ENCODE results near the gene TBX5. TPM values are rescaled to one million over a fixed set of nuclear protein-coding genes. Genes with fewer than 3 reads are reported as not detected.
"Not testable (repeated sequence)": the region's sequence is repeated elsewhere in the genome, so short reads cannot be mapped to it uniquely, and the experiment has no call there.

TBX5 gene
- polyA plus RNA-seq, 1 donor, result not detected

DNA sequence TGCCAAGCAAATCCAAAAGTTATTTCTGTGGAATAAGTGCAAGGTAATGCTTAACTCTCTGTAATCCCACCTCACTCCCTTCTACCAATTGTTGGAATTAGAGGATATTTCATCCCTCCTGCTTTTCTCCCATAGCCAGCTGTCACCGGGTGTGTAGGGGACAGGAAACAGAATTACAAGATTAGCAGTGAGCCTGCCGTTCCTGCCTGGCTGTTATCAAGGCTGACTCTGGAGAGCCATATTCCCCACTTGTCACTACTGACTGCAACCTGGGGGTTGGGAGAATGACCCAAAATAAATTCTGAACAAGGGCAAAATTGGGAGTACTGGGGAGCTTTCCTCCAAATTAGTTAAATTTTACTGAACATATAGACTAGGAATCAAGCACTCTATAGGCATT lies 24.8 kb downstream of the TBX5 start:
- peaks cover 13% of the 10 kb centered on the region for H3K27me3 ChIP-seq (ENCODE audit: control insufficient read depth, insufficient read depth, low read length)
- H3K36me3 ChIP-seq (ENCODE audit: control insufficient read depth, insufficient read depth, low read length), result no peaks in the 10 kb centered on the region
- no peak overlapping the region for H3K27ac ChIP-seq (ENCODE audit: low read length)
- no peak overlapping the region for H3K4me3 ChIP-seq (ENCODE audit: low read length)
- H3K4me1 ChIP-seq (ENCODE audit: control insufficient read depth, insufficient read depth, low read length), result no peaks in the 10 kb centered on the region
- no CpG with 5 or more reads among the region's 2 CpGs for WGBS (ENCODE audit: insufficient coverage, low lambda C conversion rate)
- DNase-seq, result no peak
- no peaks in the 10 kb centered on the region for H3K9me3 ChIP-seq (ENCODE audit: control insufficient read depth, low read depth, low read length)

DNA sequence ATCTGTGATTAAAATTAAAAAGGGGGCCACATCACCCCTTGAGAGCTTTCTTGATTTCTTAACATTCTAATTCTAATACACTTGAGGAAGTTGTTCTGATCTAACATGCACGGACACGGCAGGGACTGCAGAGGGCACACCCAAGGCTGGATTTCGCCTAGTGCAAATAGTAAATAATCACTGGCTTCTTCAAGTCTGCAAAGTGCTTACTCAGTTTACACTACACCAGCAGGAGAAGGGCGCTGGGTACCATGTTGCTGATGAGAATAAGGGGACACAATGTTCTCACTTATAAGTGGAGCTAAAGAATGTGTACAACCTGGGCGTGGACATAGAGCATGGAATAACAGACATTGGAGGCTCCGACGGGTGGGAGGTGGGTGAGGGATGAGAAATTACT lies 34.2 kb downstream of the TBX5 start:
- 53% methylated on average over 3 of the region's 7 CpGs for WGBS (ENCODE audit: insufficient coverage, low lambda C conversion rate)
- no peaks in the 10 kb centered on the region for H3K9me3 ChIP-seq (ENCODE audit: control insufficient read depth, low read depth, low read length)
- no peak for DNase-seq

DNA sequence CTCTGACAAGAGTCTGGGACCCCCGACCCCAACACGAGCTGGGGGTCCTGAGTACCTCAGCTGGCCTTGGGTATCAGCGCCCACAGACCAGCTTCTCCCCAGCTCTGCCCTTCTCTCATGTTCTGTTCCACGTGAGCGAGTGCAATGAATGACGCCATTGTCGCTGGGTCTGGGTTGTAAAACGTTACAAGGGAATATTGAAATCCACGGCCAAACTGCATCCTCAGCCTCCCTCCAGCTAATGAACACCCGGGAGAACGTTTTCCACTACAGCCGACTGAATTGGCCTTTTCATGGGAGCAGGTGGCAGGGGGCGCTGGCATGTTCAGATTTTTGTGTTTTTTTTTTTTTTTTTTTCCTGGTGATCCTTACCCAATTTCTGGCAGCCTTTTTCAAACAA lies 34.7 kb downstream of the TBX5 start:
- no peak for DNase-seq
- Histone ChIP-seq H3K27me3 (ENCODE audit: control insufficient read depth, insufficient read depth, low read length) (peaks cover 7% of the 10 kb centered on the region), H3K4me1 (ENCODE audit: control insufficient read depth, insufficient read depth, low read length) (no peaks in the 10 kb centered on the region), H3K27ac (ENCODE audit: low read length) (no peak overlapping the region), H3K36me3 (ENCODE audit: control insufficient read depth, insufficient read depth, low read length) (no peaks in the 10 kb centered on the region), H3K4me3 (ENCODE audit: low read length) (no peak overlapping the region), H3K9me3 (ENCODE audit: control insufficient read depth, low read depth, low read length) (no peaks in the 10 kb centered on the region)
- WGBS (ENCODE audit: insufficient coverage, low lambda C conversion rate), result 41% methylated on average over 3 of the region's 13 CpGs

More for the DNA sequence above, 34.2 kb downstream of the TBX5 start:
- no peak overlapping the region for H3K4me3 ChIP-seq (ENCODE audit: low read length)
- H3K27ac ChIP-seq (ENCODE audit: low read length), result no peak overlapping the region
- H3K4me1 ChIP-seq (ENCODE audit: control insufficient read depth, insufficient read depth, low read length), result no peaks in the 10 kb centered on the region
- no peaks in the 10 kb centered on the region for H3K36me3 ChIP-seq (ENCODE audit: control insufficient read depth, insufficient read depth, low read length)
- H3K27me3 ChIP-seq (ENCODE audit: control insufficient read depth, insufficient read depth, low read length), result peaks cover 7% of the 10 kb centered on the region

DNA sequence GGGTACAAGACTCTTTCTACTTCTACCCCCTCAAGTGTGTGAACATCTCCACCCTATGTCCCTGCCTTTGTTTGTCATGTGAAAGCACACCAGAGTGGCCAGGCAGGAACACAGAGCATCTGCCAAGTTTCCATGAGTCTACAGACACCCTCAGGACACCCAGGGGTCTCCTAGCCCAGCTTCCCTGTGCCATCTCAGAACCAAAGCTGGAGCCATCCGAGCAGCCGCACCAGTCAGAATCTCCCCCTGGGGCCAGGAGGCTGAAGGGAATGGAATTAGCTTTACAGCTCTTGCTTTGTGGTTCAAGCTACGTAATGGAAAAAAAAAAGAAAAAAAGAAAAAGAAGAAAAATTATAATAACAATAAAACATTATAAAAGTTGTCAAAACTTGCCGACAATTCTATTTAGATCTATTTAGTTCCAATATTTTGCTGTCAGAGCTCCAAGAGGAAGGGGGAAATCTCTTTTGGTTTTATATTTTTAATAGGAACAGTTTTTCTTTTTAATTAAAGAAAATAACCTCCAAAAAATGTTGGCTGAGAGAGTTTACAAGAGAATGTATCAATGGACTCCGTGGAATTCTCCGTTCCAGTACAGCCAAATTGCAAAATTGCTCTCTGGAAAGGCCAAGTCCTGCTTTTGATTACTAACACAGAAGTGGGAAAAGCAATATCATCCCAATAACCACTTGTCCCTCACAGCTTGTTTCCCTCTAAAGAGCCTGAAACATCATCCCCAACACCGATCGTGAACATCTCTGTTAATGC lies 37.1 kb downstream of the TBX5 start:
- no peaks in the 10 kb centered on the region for H3K4me1 ChIP-seq (ENCODE audit: control insufficient read depth, insufficient read depth, low read length)
- no peak overlapping the region for H3K27ac ChIP-seq (ENCODE audit: low read length)
- H3K9me3 ChIP-seq (ENCODE audit: control insufficient read depth, low read depth, low read length), result no peaks in the 10 kb centered on the region
- H3K36me3 ChIP-seq (ENCODE audit: control insufficient read depth, insufficient read depth, low read length), result no peaks in the 10 kb centered on the region
- no peak overlapping the region for H3K4me3 ChIP-seq (ENCODE audit: low read length)
- WGBS (ENCODE audit: insufficient coverage, low lambda C conversion rate), result 86% methylated on average over 2 of the region's 8 CpGs
- peaks cover 7% of the 10 kb centered on the region for H3K27me3 ChIP-seq (ENCODE audit: control insufficient read depth, insufficient read depth, low read length)
- DNase-seq, result no peak

DNA sequence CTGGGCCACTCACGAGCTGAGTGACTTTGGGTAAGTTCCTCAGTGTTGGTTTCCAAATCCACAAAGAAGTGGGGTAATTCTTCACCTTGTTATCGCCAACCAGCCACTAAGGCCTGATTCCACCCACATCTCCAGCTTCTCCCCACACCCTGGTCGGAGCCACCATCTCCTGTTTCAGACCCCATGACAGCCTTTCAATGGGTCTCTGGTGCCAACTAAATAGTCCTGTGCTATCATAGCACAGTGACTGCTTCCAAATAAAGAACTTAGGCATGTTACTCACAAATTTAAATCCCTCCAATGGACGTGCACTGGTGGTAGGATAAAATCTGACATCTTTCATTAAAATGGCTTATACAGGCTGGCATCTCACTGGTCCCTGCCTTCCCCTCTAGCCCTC lies 44.0 kb downstream of the TBX5 start:
- DNase-seq, result no peak
- WGBS (ENCODE audit: insufficient coverage, low lambda C conversion rate), result no CpG with 5 or more reads among the region's 4 CpGs
- H3K27ac ChIP-seq (ENCODE audit: low read length), result no peak overlapping the region
- H3K27me3 ChIP-seq (ENCODE audit: control insufficient read depth, insufficient read depth, low read length), result no peaks in the 10 kb centered on the region
- no peaks in the 10 kb centered on the region for H3K4me1 ChIP-seq (ENCODE audit: control insufficient read depth, insufficient read depth, low read length)
- no peaks in the 10 kb centered on the region for H3K9me3 ChIP-seq (ENCODE audit: control insufficient read depth, low read depth, low read length)
- H3K36me3 ChIP-seq (ENCODE audit: control insufficient read depth, insufficient read depth, low read length), result no peaks in the 10 kb centered on the region
- no peak overlapping the region for H3K4me3 ChIP-seq (ENCODE audit: low read length)

DNA sequence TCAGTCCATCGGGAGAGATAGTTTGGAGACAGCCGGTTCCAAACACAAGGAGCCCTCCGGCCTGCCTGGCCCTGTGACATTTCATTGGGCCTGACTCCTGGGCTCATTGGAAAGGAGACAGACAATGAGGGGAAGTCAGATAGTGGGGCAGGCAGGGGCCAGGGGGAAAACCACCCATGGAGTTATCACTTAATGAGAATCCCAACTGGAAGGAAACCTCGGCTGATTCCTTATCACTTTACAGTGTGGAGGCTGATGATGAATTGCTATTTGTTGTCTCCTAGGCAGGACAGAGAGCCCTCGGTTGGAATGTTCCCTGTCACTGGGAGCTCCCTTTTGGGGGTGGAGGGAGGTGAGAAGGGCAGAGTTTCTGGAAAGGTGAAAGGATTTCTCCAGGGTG lies 44.4 kb downstream of the TBX5 start:
- Histone ChIP-seq H3K4me1 (ENCODE audit: control insufficient read depth, insufficient read depth, low read length) (no peaks in the 10 kb centered on the region), H3K9me3 (ENCODE audit: control insufficient read depth, low read depth, low read length) (no peaks in the 10 kb centered on the region), H3K36me3 (ENCODE audit: control insufficient read depth, insufficient read depth, low read length) (no peaks in the 10 kb centered on the region), H3K27ac (ENCODE audit: low read length) (no peak overlapping the region), H3K27me3 (ENCODE audit: control insufficient read depth, insufficient read depth, low read length) (no peaks in the 10 kb centered on the region), H3K4me3 (ENCODE audit: low read length) (no peak overlapping the region)
- WGBS (ENCODE audit: insufficient coverage, low lambda C conversion rate), result no CpG with 5 or more reads among the region's 5 CpGs
- DNase-seq, result no peak

DNA sequence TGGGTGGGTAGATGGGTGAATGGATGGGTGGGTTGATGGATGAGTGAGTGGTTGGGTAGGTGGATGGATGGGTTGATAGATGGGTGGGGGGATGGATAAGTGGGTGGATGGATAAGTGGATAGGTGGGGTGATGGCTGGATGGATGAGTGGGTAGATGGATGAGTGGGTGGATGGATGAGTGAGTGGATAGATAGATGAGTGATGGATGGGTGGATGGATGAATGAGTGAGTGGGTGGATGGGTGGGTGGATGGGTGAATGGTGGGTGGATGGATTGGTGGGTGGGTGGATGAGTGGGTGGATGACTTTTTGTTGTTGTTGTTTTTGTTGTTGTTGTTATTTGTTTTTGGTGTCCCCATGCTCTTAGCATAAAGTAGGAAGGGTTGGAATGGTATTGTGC lies 45.5 kb downstream of the TBX5 start:
- no peak for DNase-seq
- Histone ChIP-seq H3K9me3 (ENCODE audit: control insufficient read depth, low read depth, low read length) (no peaks in the 10 kb centered on the region), H3K36me3 (ENCODE audit: control insufficient read depth, insufficient read depth, low read length) (no peaks in the 10 kb centered on the region), H3K4me3 (ENCODE audit: low read length) (no peak overlapping the region), H3K27ac (ENCODE audit: low read length) (no peak overlapping the region), H3K27me3 (ENCODE audit: control insufficient read depth, insufficient read depth, low read length) (no peaks in the 10 kb centered on the region), H3K4me1 (ENCODE audit: control insufficient read depth, insufficient read depth, low read length) (no peaks in the 10 kb centered on the region)

DNA sequence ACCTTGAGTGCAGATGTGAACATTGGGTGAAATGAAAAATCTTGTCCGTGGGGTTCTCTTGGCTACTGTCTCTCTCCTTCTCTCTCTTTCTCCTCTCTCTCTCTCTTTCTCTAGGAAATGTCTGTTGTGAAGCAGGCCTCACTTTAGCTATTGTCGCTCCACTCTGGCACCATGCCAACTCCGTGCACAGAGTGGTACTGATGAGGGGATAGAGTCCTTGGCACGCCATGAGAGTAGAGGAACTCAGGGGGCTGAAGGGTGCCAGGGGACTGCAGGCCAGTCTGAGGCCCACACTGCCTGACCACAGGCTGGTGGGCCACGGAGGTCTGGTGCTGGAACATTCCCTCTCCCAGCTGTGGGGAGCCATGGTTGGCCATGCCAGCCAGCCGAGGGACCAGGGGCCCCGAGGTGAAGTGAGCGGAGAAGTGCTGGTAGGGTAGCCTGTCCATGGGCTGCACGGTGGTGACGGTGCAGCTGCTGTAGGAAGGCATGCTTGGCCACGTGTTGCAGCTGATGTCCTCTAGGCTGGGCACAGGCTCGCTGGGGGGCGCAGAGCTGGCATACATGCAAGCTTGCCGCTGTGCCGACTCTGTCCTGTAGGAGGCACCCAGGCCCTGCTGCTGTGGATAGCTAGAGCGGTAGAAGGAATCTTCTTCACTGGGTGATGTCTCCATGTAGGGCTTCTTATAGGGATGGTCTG lies 50.4 kb downstream of the TBX5 start:
- H3K27ac ChIP-seq (ENCODE audit: low read length), result no peak overlapping the region
- H3K36me3 ChIP-seq (ENCODE audit: control insufficient read depth, insufficient read depth, low read length), result no peaks in the 10 kb centered on the region
- no peaks in the 10 kb centered on the region for H3K9me3 ChIP-seq (ENCODE audit: control insufficient read depth, low read depth, low read length)
- H3K4me3 ChIP-seq (ENCODE audit: low read length), result no peak overlapping the region
- DNase-seq, result no peak
- H3K27me3 ChIP-seq (ENCODE audit: control insufficient read depth, insufficient read depth, low read length), result peaks cover 5% of the 10 kb centered on the region
- no CpG with 5 or more reads among the region's 16 CpGs for WGBS (ENCODE audit: insufficient coverage, low lambda C conversion rate)
- H3K4me1 ChIP-seq (ENCODE audit: control insufficient read depth, insufficient read depth, low read length), result no peaks in the 10 kb centered on the region

DNA sequence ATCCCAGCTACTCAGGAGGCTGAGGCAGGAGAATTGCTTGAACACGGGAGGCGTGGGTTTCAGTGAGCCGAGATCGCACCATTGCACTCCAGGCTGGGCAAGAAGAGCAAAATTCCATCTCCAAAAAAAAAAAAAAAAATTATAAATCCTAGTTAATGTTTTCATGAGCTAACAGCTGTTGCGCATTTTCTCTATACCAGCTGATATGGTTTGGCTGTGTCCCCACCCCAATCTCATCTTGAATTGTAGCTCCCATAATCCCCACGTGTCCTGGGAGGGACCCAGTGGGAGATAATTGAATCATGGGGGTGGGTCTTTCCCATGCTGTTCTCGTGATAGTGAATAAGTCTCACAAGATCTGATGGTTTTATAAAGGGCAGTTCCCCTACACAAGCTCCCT lies 56.7 kb downstream of the TBX5 start:
- H3K4me3 ChIP-seq (ENCODE audit: low read length); H3K9me3 ChIP-seq (ENCODE audit: control insufficient read depth, low read depth, low read length); H3K27me3 ChIP-seq (ENCODE audit: control insufficient read depth, insufficient read depth, low read length); H3K27ac ChIP-seq (ENCODE audit: low read length); H3K36me3 ChIP-seq (ENCODE audit: control insufficient read depth, insufficient read depth, low read length); H3K4me1 ChIP-seq (ENCODE audit: control insufficient read depth, insufficient read depth, low read length); DNase-seq: not testable (repeated sequence)
- no CpG with 5 or more reads among the region's 7 CpGs for WGBS (ENCODE audit: insufficient coverage, low lambda C conversion rate)

DNA sequence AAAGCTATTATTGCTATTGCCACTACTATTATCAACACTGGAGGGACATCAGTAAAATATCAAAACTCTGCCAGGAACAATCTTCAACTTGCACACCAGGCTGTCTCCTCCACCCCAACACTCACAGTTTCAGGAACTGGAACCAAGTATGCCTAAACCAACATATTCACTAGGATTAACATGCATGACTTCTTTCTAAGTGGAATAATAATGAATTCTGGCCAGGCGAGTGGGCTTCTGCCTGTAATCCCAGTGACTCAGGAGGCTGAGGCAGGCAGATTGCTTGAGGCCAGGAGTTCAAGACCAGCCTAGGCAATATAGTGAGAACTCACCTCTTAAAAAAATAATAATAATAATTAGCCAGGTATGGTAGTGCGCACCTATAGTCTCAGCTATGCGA lies 58.1 kb downstream of the TBX5 start:
- Histone ChIP-seq H3K4me1 (ENCODE audit: control insufficient read depth, insufficient read depth, low read length) (no peaks in the 10 kb centered on the region), H3K4me3 (ENCODE audit: low read length) (no peak overlapping the region), H3K36me3 (ENCODE audit: control insufficient read depth, insufficient read depth, low read length) (no peaks in the 10 kb centered on the region), H3K9me3 (ENCODE audit: control insufficient read depth, low read depth, low read length) (no peaks in the 10 kb centered on the region), H3K27ac (ENCODE audit: low read length) (no peak overlapping the region), H3K27me3 (ENCODE audit: control insufficient read depth, insufficient read depth, low read length) (no peaks in the 10 kb centered on the region)
- no CpG with 5 or more reads among the region's 3 CpGs for WGBS (ENCODE audit: insufficient coverage, low lambda C conversion rate)
- no peak for DNase-seq

DNA sequence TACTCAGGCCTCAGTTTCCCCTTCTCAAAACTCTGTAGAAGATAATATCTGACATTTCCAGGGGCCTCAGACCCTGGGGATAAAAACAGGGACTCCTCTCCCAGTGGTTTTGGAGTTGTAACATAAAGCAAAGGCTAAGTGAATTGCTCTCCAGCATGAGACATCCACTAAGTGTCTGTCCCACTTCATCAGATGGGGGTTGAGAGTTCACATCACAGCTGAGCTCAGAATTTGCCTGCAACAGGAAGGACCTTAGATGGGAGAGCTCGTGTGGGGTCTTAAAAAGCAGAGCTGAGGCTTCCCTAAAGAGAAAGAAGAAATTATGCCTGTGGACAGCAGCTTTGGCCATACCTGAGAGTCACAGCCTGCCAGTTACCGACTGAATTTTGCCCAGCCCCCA lies 61.1 kb downstream of the TBX5 start:
- no peaks in the 10 kb centered on the region for H3K27me3 ChIP-seq (ENCODE audit: control insufficient read depth, insufficient read depth, low read length)
- no peak for DNase-seq
- WGBS (ENCODE audit: insufficient coverage, low lambda C conversion rate), result 60% methylated on average over 1 of the region's 2 CpGs
- no peak overlapping the region for H3K4me3 ChIP-seq (ENCODE audit: low read length)
- H3K9me3 ChIP-seq (ENCODE audit: control insufficient read depth, low read depth, low read length), result no peaks in the 10 kb centered on the region
- H3K4me1 ChIP-seq (ENCODE audit: control insufficient read depth, insufficient read depth, low read length), result no peaks in the 10 kb centered on the region
- no peak overlapping the region for H3K27ac ChIP-seq (ENCODE audit: low read length)
- H3K36me3 ChIP-seq (ENCODE audit: control insufficient read depth, insufficient read depth, low read length), result no peaks in the 10 kb centered on the region
